Bronchial epithelial cell (primary cell): ENCODE results near the gene GPR82. TPM values are rescaled to one million over a fixed set of nuclear protein-coding genes. Genes with fewer than 3 reads are reported as not detected.

Experiments
- DNase-seq: peaks from one replicate; pipeline ENCODE4 v3.0.0-alpha.2; 2010; ENCODE audit warnings: low read depth
- FAIRE-seq: peaks from 2 replicates; lab custom pipeline; 2011; peaks lifted over from hg19 to GRCh38; lab: Jason Lieb, UNC
- H3K27me3 ChIP-seq: 2 replicates; pipeline ENCODE4 v1.5.1; 2011; ENCODE audit warnings: low read length; ENCODE audit not compliant: control insufficient read depth, insufficient read depth
- H3K36me3 ChIP-seq: 2 replicates; pipeline ENCODE4 v1.5.1; 2011; ENCODE audit warnings: low read length; ENCODE audit not compliant: control insufficient read depth, insufficient read depth
- H3K4me3 ChIP-seq: 2 replicates; pipeline ENCODE4 v1.5.1; 2011; ENCODE audit warnings: mild to moderate bottlenecking, low read depth, low read length, control low read depth
- total RNA-seq: library from RNA; depleted of rRNA; stranded (reverse); fragments of >200 nt; gene quantifications from 2 replicates; pipeline ENCODE4 v1.2.1, GENCODE V29; 2014
- TF ChIP-seq, protein P1 (sequence below): IDR thresholded peaks from 2 replicates; pipeline ENCODE4 v1.5.1; 2011; ENCODE audit warnings: mild to moderate bottlenecking, moderate library complexity, low read length, control low read depth, inconsistent platforms; ENCODE audit not compliant: insufficient read depth, severe bottlenecking

Gene GPR82
- total RNA-seq, 1 donor from 2014 or later: not detected

- FAIRE-seq (no peak), DNase-seq (no peak)
- no peaks in the 10 kb centered on the region for H3K27me3 ChIP-seq
- TF ChIP-seq, protein P1, sequence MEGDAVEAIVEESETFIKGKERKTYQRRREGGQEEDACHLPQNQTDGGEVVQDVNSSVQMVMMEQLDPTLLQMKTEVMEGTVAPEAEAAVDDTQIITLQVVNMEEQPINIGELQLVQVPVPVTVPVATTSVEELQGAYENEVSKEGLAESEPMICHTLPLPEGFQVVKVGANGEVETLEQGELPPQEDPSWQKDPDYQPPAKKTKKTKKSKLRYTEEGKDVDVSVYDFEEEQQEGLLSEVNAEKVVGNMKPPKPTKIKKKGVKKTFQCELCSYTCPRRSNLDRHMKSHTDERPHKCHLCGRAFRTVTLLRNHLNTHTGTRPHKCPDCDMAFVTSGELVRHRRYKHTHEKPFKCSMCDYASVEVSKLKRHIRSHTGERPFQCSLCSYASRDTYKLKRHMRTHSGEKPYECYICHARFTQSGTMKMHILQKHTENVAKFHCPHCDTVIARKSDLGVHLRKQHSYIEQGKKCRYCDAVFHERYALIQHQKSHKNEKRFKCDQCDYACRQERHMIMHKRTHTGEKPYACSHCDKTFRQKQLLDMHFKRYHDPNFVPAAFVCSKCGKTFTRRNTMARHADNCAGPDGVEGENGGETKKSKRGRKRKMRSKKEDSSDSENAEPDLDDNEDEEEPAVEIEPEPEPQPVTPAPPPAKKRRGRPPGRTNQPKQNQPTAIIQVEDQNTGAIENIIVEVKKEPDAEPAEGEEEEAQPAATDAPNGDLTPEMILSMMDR: no peak
- no peak overlapping the region for H3K4me3 ChIP-seq
- H3K36me3 ChIP-seq: no peaks in the 10 kb centered on the region
Measured at GRCh38 chrX:41703574-41704029, 20.4 kb upstream of the GPR82 start.

DNA sequence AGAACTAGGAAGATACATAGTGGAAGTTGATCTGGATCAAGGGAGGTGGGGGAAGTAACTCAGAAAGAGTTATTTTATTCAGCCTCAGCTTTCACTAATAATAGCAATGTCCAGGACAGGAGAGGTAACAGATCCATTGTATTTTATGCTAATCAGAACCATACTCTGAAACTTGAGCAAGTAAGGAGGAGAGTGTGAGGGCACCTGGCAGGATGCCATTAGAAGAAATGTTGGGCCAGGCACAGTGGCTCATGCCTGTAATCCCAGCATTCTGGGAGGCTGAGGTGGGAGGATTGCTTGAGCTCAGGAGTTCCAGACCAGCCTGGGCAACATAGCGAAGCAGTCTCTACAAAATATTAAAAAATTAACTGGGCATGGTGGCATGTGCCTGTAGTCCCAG, 18.9 kb upstream of the GPR82 start:
- no peaks in the 10 kb centered on the region for H3K27me3 ChIP-seq
- no peak overlapping the region for H3K4me3 ChIP-seq
- FAIRE-seq (no peak), DNase-seq (no peak)
- TF ChIP-seq, protein P1: no peak
- H3K36me3 ChIP-seq: no peaks in the 10 kb centered on the region

- no peaks in the 10 kb centered on the region for H3K27me3 ChIP-seq
- no peak overlapping the region for H3K4me3 ChIP-seq
- FAIRE-seq (no peak), DNase-seq (no peak)
- TF ChIP-seq, protein P1: no peak
- no peaks in the 10 kb centered on the region for H3K36me3 ChIP-seq
Measured at GRCh38 chrX:41705680-41706374, 18.2 kb upstream of the GPR82 start.

- DNase-seq (no peak), FAIRE-seq (no peak)
- TF ChIP-seq, protein P1: no peak
- Histone ChIP-seq H3K4me3 (no peak overlapping the region), H3K36me3 (no peaks in the 10 kb centered on the region), H3K27me3 (no peaks in the 10 kb centered on the region)
Measured at GRCh38 chrX:41707218-41707617, 16.8 kb upstream of the GPR82 start.

- no peak for FAIRE-seq
- TF ChIP-seq, protein P1: no peak
- H3K27me3 ChIP-seq: no peaks in the 10 kb centered on the region
- no peak overlapping the region for H3K4me3 ChIP-seq
- DNase-seq: no peak
- H3K36me3 ChIP-seq: no peaks in the 10 kb centered on the region
Measured at GRCh38 chrX:41708486-41708885, 15.5 kb upstream of the GPR82 start.

GRCh38 chrX:41711021-41711667, 12.8 kb upstream of the GPR82 start:
- DNase-seq: no peak
- no peak overlapping the region for H3K4me3 ChIP-seq
- no peaks in the 10 kb centered on the region for H3K27me3 ChIP-seq
- FAIRE-seq: peak; percentile 55
- TF ChIP-seq, protein P1: no peak
- H3K36me3 ChIP-seq: no peaks in the 10 kb centered on the region
